HG03571 (cell line): ENCODE measurements around the gene TPO.
"Not testable (repeated sequence)": the region's sequence is repeated elsewhere in the genome, so short reads cannot be mapped to it uniquely, and the experiment has no call there.

Experiments used
- ATAC-seq: cut with Tn5 transposase; IDR thresholded peaks from one replicate; pipeline ENCODE4 v1.9.1; 2021; ENCODE audit not compliant: unreplicated experiment

TPO gene

GRCh38 chr2:1482253-1482675, 69.0 kb downstream of the TPO start:
- no peak for ATAC-seq

- no peak for ATAC-seq
Measured at GRCh38 chr2:1482981-1483380, 69.7 kb downstream of the TPO start.

GRCh38 chr2:1483551-1483950, 70.3 kb downstream of the TPO start:
- ATAC-seq, result no peak

DNA sequence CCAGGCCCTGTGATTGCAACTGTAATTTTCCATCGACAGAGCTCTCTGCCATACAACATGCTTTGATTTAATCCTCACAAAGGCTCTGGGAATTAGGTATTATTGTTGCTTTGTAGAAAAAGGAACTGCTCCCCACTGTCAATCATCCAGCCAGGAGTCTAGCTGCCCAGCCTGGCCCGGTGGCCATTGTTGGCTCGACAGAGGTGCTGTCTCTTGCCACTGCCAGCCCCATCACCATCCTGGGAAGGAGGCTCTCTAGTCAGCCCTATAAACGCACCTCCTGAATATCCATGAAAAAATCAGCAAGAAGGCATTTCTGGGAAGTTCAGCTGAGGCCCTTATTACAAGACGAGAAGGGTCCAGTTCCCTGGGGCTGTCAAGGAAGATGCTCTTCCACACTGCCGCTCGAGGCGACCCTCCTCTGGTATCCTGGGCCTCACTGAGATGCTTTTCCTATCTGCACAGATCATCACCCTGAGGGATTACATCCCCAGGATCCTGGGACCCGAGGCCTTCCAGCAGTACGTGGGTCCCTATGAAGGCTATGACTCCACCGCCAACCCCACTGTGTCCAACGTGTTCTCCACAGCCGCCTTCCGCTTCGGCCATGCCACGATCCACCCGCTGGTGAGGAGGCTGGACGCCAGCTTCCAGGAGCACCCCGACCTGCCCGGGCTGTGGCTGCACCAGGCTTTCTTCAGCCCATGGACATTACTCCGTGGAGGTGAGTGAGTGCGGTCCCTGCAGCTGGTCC, 71.0 kb downstream of the TPO start:
- no peak for ATAC-seq

DNA sequence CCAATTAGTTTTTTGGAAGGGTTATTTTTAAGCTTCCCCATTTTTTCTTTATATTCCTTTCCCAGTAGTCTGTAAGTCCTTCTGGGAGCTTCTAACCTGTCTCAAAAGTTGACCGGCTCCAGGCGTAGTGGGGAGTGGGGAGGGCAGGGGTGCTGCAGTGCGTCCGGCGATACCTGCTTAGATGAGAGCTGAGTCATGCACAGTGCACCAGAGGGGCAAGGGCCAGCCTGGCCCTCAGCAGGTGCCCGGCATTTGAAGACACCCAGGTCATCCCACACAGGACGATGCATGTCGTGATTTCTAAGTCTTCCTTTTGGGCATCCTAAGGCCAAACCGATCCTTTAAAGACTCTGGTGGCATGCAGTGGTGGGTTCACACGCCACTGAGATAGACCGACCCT, 73.4 kb downstream of the TPO start:
- ATAC-seq, result no peak

GRCh38 chr2:1487758-1488157, 74.5 kb downstream of the TPO start:
- no peak for ATAC-seq

- ATAC-seq, result no peak
Measured at GRCh38 chr2:1488181-1488671, 75.0 kb downstream of the TPO start.

GRCh38 chr2:1488851-1489250, 75.6 kb downstream of the TPO start:
- ATAC-seq, result no peak

GRCh38 chr2:1489486-1489885, 76.2 kb downstream of the TPO start:
- no peak for ATAC-seq

GRCh38 chr2:1490381-1490780, 77.1 kb downstream of the TPO start:
- ATAC-seq, result not testable (repeated sequence)

DNA sequence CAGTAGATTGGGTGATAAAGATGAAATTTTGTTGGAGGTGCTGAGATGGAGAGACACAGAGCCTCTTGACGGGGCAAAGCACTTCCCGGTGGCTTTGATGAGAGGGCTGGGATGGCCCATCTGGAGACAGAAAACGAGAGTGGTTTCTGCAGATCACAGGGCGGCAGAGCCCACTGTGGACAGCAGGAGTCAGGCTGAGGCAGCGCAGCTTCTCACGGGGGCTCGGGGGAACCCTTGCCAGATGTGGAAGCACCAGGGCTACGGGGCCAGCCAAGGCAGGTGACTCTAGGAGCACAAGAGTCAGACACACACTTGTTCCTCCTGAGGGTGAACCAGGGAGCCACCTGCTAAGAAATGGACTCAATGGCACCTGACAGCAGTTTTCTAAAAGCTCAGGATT, 78.5 kb downstream of the TPO start:
- no peak for ATAC-seq

DNA sequence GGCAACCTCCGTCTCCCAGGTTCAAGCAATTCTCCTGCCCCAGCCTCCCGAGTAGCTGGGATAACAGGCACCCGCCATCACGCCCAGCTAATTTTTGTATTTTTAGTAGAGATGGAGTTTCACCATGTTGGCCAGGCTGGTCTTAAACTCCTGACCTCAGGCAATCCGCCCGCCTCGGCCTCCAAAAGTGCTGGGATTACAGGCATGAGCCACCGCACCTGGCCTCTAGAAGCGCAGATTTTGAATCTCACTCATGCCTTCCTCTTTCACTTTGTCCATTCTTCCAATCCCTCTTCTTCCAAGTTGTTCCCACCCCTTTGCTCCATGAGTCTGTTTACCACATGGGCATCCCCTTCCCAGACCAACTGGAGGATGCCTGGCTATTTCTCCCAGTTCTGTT, 79.0 kb downstream of the TPO start:
- ATAC-seq, result not testable (repeated sequence)

GRCh38 chr2:1492711-1493430, 79.6 kb downstream of the TPO start:
- ATAC-seq, result no peak

DNA sequence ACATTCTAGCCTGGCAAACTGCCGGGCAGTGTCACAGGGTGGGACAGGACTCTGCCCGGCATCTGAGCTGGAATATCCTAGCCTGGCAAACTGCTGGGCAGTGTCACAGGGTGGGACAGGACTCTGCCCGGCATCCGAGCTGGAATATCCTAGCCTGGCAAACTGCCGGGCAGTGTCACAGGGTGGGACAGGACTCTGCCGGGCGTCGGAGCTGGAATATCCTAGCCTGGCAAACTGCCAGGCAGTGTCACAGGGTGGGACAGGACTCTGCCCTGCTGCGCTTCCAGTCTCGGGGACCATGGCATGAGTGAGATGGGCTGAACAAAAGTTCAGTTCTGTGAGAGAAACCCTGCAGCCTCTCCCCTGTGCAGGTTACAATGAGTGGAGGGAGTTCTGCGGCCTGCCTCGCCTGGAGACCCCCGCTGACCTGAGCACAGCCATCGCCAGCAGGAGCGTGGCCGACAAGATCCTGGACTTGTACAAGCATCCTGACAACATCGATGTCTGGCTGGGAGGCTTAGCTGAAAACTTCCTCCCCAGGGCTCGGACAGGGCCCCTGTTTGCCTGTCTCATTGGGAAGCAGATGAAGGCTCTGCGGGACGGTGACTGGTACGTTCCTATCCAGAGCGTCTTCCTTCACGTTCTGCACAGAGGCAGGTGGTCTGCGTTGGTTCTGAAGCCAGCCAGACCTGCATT, 80.3 kb downstream of the TPO start:
- no peak for ATAC-seq

DNA sequence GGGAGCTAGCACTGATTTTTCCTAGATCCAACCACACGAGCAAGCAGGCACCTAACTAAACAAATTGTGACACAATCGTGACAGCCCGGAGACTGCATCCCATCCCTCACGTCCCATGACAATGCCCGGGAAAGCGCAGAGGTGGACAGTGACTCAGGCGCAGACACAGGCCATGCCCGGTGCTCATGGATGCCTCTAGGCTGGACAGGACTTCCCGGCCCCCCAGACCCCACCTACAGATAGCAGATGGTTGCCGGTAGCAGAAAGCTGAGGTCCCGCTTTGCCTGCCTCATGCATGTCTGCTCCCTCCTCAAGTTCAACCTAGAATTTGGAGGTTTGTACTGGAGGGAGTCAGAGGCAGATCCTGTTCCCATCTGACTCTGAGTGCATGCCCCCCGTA, 81.0 kb downstream of the TPO start:
- no peak for ATAC-seq

- no peak for ATAC-seq
Measured at GRCh38 chr2:1494906-1495305, 81.6 kb downstream of the TPO start.

DNA sequence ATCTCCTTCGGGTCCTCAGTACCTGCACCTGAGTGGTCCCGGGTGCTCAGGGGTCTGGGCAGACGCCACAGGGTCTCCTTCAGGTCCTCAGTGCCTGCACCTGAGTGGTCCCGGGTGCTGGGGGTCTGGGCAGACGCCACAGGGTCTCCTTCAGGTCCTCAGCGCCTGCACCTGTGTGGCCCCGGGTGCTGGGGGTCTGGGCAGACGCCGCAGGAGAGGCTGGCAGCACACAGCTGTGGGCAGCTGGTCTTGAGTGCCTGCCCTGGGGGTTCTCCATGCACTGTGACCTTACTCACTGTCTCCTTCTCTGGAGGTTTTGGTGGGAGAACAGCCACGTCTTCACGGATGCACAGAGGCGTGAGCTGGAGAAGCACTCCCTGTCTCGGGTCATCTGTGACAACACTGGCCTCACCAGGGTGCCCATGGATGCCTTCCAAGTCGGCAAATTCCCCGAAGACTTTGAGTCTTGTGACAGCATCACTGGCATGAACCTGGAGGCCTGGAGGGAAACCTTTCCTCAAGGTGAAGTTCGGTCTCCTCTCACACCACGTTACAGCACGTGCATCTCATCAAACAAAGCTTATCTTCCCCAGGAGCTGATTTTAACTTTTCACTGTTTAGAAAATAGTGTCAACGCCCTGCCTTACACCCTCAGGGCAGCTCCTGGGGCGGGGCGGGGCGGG, 82.6 kb downstream of the TPO start:
- ATAC-seq, result no peak

- ATAC-seq, result no peak
Measured at GRCh38 chr2:1496359-1496821, 83.1 kb downstream of the TPO start.

DNA sequence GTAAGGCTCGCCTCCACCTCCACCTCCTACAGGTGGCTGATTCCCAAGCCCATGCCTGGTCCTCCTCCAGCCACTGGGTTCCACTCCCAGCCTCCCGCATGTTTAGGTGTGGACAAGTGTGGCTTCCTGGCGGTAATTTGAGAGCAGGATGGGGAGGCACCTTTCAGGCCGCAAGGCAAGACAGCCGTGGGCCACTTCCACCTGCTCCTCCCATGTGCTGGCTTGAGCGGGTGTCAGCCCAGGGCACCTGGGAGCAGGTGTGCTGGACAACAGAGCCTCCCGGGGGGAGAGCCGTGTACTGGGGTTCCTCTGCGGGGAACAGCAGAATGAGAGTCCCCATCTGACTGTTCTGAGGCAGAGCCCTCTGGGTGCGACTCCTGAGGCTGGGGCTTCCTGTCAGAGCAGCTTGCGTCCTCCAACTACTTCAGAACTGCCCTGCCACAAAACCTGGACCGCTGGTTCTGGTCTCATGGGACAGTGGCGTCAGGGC, 83.9 kb downstream of the TPO start:
- ATAC-seq, result no peak

- ATAC-seq, result no peak
Measured at GRCh38 chr2:1498176-1498575, 84.9 kb downstream of the TPO start.
